NCI-H82 (cell line): ENCODE results near the gene PIK3AP1.
A peak's percentile ranks its signal among the peaks of the same experiment; 100 is the strongest.
"Not testable (repeated sequence)": the region's sequence is repeated elsewhere in the genome, so short reads cannot be mapped to it uniquely, and the experiment has no call there.

Source experiments
- DNase-seq: peaks from one replicate; lab custom pipeline; 2025; lab: John Stamatoyannopoulos, UW

The PIK3AP1 gene

GRCh38 chr10:96578022-96578421 is 142.3 kb downstream of the PIK3AP1 start:
- DNase-seq, result no peak

- no peak for DNase-seq
These were observed 143.2 kb downstream of the PIK3AP1 start for GRCh38 chr10:96577069-96577468.

- no peak for DNase-seq
These were observed 143.9 kb downstream of the PIK3AP1 start for GRCh38 chr10:96576277-96576980.

- not testable (repeated sequence) for DNase-seq
These were observed 145.8 kb downstream of the PIK3AP1 start for GRCh38 chr10:96574564-96574963.

GRCh38 chr10:96573036-96573435 is 147.3 kb downstream of the PIK3AP1 start:
- no peak for DNase-seq

GRCh38 chr10:96570983-96571964 is 149.0 kb downstream of the PIK3AP1 start:
- DNase-seq, result peak; percentile 9

GRCh38 chr10:96570511-96570910 is 149.8 kb downstream of the PIK3AP1 start:
- no peak for DNase-seq

GRCh38 chr10:96568402-96568801 is 151.9 kb downstream of the PIK3AP1 start:
- DNase-seq, result no peak

- DNase-seq, result no peak
These were observed 154.5 kb downstream of the PIK3AP1 start for GRCh38 chr10:96565774-96566173.

GRCh38 chr10:96560966-96561887 is 159.1 kb downstream of the PIK3AP1 start:
- no peak for DNase-seq

- DNase-seq, result no peak
These were observed 159.8 kb downstream of the PIK3AP1 start for GRCh38 chr10:96560489-96560888.

- peak; percentile 15 for DNase-seq
These were observed 164.3 kb downstream of the PIK3AP1 start for GRCh38 chr10:96556003-96556402.

- DNase-seq, result no peak
These were observed 165.0 kb downstream of the PIK3AP1 start for GRCh38 chr10:96555330-96555729.

GRCh38 chr10:96548589-96548988 is 171.7 kb downstream of the PIK3AP1 start:
- no peak for DNase-seq

GRCh38 chr10:96545558-96545957 is 174.8 kb downstream of the PIK3AP1 start:
- DNase-seq, result not testable (repeated sequence)
